GM19351 (cell line): Measurements from ENCODE around the gene TANGO6.
"Not testable (repeated sequence)": the region's sequence is repeated elsewhere in the genome, so short reads cannot be mapped to it uniquely, and the experiment has no call there.

Experiments
- ATAC-seq: cut with Tn5 transposase; IDR thresholded peaks from one replicate; pipeline ENCODE4 v1.9.1; 2021; ENCODE audit warnings: mild to moderate bottlenecking, moderate library complexity; ENCODE audit not compliant: unreplicated experiment

The TANGO6 gene

GRCh38 chr16:69049603-69050375, 206.5 kb downstream of the TANGO6 start:
- no peak for ATAC-seq

GRCh38 chr16:69051517-69051830, 208.1 kb downstream of the TANGO6 start:
- ATAC-seq = not testable (repeated sequence)

- no peak for ATAC-seq
These were observed 211.7 kb downstream of the TANGO6 start for GRCh38 chr16:69055008-69055407.

GRCh38 chr16:69055980-69056379, 212.6 kb downstream of the TANGO6 start:
- no peak for ATAC-seq

GRCh38 chr16:69056421-69056820, 213.1 kb downstream of the TANGO6 start:
- no peak for ATAC-seq

- ATAC-seq = no peak
These were observed 214.4 kb downstream of the TANGO6 start for GRCh38 chr16:69057400-69058378.

- ATAC-seq = not testable (repeated sequence)
These were observed 220.2 kb downstream of the TANGO6 start for GRCh38 chr16:69063491-69063890.

GRCh38 chr16:69064124-69064763, 220.9 kb downstream of the TANGO6 start:
- ATAC-seq = no peak

- no peak for ATAC-seq
These were observed 221.5 kb downstream of the TANGO6 start for GRCh38 chr16:69064764-69065313.

- no peak for ATAC-seq
These were observed 226.2 kb downstream of the TANGO6 start for GRCh38 chr16:69069504-69069903.

GRCh38 chr16:69071036-69071435, 227.7 kb downstream of the TANGO6 start:
- ATAC-seq = no peak

GRCh38 chr16:69072640-69072974, 229.3 kb downstream of the TANGO6 start:
- no peak for ATAC-seq

GRCh38 chr16:69073181-69073702, 229.9 kb downstream of the TANGO6 start:
- ATAC-seq = no peak

GRCh38 chr16:69077251-69077650, 233.9 kb downstream of the TANGO6 start:
- no peak for ATAC-seq

- no peak for ATAC-seq
These were observed 234.7 kb downstream of the TANGO6 start for GRCh38 chr16:69078073-69078472.

GRCh38 chr16:69079697-69080096, 236.4 kb downstream of the TANGO6 start:
- ATAC-seq = no peak

GRCh38 chr16:69083306-69083941, 240.1 kb downstream of the TANGO6 start:
- ATAC-seq = no peak

- no peak for ATAC-seq
These were observed 241.0 kb downstream of the TANGO6 start for GRCh38 chr16:69084289-69084688.

GRCh38 chr16:69085032-69085695, 241.8 kb downstream of the TANGO6 start:
- ATAC-seq = no peak

GRCh38 chr16:69087161-69087581, 243.8 kb downstream of the TANGO6 start:
- ATAC-seq = no peak
